ENCODE data around the gene HOXA2.

Gene HOXA2

DNA sequence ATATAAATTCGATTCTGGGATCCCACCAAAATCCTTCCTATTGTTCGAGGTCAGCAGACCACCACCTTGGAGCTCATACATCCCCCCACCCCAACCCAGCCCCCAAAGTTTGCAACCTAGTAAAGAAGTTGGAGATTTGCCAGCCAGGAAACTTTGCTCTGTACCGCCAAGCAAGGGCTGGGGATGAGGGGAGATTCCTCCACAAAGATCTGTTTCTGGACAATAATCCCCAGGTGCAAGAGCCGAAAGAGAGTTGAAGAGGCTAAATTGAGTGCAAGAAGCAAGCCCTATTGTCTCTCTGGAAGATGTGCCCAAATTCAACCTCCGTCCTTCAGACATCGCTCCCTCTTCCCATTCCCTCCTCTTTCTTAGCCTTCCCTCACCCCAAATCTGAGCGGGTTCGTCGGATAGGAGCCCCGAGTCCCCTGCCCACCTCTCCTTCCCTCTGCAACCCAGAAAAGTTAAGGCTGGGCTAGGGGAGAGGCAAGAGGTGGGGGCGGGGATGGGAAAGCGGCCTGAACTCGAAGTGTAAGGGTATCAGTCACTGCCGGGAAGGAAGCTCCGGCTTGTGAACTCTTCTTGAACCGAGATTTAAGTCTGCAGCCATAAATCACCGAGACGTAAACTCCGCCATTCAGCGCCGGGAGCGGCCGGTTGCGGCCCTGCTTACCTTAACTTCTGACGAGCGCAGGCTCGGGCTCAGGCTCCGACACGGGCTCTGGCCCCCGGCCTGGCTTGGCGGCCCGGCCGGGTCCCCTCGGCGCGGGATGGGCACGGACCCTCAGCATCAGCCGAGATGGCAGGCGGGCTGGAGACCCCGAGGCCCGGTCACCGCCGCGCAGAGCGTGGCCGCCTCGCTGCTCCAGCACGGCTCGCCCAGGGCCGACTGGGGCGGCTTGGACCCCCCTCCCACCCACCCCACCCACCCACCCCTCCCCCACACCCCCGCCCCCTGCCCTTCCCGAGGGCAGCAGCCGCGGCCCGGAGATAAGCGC, 10.8 kb upstream of the HOXA2 start:
- no peak for DNase-seq (ENCODE audit: low read depth)
- peak overlapping the region; percentile 20; the same call in 1 of the 2 replicates for H3K4me3 ChIP-seq (ENCODE audit: low read length)
- TF ChIP-seq, protein P1, sequence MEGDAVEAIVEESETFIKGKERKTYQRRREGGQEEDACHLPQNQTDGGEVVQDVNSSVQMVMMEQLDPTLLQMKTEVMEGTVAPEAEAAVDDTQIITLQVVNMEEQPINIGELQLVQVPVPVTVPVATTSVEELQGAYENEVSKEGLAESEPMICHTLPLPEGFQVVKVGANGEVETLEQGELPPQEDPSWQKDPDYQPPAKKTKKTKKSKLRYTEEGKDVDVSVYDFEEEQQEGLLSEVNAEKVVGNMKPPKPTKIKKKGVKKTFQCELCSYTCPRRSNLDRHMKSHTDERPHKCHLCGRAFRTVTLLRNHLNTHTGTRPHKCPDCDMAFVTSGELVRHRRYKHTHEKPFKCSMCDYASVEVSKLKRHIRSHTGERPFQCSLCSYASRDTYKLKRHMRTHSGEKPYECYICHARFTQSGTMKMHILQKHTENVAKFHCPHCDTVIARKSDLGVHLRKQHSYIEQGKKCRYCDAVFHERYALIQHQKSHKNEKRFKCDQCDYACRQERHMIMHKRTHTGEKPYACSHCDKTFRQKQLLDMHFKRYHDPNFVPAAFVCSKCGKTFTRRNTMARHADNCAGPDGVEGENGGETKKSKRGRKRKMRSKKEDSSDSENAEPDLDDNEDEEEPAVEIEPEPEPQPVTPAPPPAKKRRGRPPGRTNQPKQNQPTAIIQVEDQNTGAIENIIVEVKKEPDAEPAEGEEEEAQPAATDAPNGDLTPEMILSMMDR (conservative IDR thresholded peaks at IDR 0.05; ENCODE audit: low read length), result no peak

DNA sequence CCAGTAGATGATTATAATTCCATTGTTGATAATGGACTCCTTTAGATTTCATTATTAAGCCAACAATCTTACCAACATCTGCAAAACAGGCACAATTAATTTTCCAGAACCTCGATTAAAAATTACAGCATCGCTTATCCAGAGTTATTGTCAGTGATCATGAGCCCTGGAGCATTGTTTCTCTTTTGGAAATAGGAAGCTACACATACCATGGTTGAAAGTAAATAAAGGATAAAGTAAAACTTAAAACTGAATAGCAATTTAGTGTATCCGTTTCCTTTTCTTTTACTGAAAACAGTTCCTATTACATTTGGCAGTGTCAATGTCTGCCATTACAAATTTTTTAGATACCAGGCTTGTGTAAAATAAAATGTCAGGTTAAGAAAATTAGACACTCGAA, 9.9 kb upstream of the HOXA2 start:
- TF ChIP-seq, protein P1 (conservative IDR thresholded peaks at IDR 0.05; ENCODE audit: low read length), result no peak
- no peak for DNase-seq (ENCODE audit: low read depth)
- no peak overlapping the region for H3K4me3 ChIP-seq (ENCODE audit: low read length)

- no peak for DNase-seq (ENCODE audit: low read depth)
- TF ChIP-seq, protein P1 (conservative IDR thresholded peaks at IDR 0.05; ENCODE audit: low read length), result no peak
- no peak overlapping the region for H3K4me3 ChIP-seq (ENCODE audit: low read length)
Measured at GRCh38 chr7:27111751-27112277, 9.3 kb upstream of the HOXA2 start.

DNA sequence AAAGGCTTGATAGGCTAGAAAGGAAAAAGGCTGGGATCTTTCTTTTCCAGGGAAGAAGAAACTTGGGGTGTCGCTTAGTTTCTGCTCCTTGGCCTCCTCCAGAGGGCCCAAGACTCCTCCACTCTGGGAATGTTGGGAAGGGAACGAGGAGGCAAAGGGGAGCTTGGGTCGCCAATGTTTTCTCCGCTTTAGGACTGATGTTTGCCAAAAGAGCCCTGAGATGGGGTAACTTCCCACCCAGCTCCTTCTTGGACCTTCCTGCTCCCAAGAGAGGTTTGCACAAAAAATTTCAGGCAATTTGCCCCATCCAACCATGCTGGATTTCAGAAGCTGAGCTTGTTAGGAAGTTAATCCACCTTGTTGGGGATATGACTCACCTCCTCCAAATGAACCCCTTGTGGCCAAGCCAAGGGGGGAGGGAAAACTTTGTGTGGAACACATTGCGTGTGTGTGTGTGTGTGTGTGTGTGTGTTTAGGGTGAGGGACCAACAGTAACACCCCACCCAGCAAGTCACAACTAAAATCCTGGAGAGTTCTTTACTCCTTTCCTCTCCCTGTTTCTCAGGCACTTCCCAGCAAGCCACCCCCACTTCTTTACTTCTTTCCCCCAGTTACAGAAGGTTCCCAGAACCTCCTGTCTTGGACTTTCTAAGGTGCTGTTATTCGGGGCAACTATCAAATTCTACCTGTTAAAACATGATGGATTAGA, 8.7 kb upstream of the HOXA2 start:
- no peak overlapping the region for H3K4me3 ChIP-seq (ENCODE audit: low read length)

DNA sequence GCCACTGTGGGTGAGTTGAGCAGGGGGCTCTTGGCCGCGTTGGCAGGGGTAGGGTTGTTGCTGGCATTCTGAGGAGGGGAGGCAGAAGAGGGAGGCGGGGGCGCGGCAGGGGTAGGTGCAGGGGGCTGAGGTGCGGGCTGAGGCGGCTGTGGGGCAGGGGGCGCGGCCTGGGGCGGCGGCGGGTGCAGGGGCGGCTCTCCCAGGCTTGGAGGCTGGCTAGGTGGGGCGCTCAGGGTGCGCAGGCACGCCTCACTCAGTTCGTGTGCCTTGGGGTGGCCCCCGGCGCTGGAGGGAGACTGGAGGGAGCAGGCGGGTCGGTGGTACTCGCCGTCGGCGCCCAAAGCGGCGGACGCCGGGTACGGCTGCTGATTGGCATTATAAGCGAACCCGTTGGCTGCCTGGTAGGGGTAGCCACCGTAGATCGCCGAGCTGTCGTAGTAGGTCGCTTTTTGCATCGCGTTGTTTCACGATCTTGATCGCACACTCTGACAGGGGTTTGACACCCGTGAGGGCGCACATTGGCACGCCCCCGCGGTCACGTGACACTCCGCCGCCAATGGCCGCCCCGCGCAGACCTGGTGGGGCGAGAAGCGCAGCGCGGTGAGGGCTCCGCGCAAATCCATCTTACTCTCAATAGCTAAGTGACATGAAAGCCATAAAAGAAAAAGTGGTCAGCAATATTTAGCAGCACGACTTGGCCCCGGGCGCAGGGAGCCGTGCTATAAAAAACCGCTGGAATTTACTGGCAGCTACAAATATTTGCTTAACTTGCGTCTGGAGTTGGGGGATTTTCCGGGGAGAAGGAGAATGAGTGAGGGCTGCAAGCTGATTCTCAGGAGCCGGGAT, 7.9 kb upstream of the HOXA2 start:
- no peak overlapping the region for H3K4me3 ChIP-seq (ENCODE audit: low read length)
- TF ChIP-seq, protein P1 (conservative IDR thresholded peaks at IDR 0.05; ENCODE audit: low read length), result no peak
- peak; percentile 75 for DNase-seq (ENCODE audit: low read depth)

More for the DNA sequence above, 8.7 kb upstream of the HOXA2 start:
- TF ChIP-seq, protein P1 (conservative IDR thresholded peaks at IDR 0.05; ENCODE audit: low read length), result no peak
- DNase-seq (ENCODE audit: low read depth), result peak; percentile 64

GRCh38 chr7:27109466-27110185, 7.1 kb upstream of the HOXA2 start:
- TF ChIP-seq, protein P1 (conservative IDR thresholded peaks at IDR 0.05; ENCODE audit: low read length), result no peak
- H3K4me3 ChIP-seq (ENCODE audit: low read length), result no peak overlapping the region
- DNase-seq (ENCODE audit: low read depth), result no peak

Data from AG10803 (cell line).